ENCODE measurements around the gene INPP5F. TPM values are rescaled to one million over a fixed set of nuclear protein-coding genes. Genes with fewer than 3 reads are reported as not detected.

INPP5F gene
- total and polyA plus RNA-seq, 2 experiments from 2014 or later, result 41.4 to 86.0 TPM

GRCh38 chr10:119801176-119801575 lies 75.3 kb downstream of the INPP5F start:
- no peaks in the 10 kb centered on the region for H3K4me1 ChIP-seq (ENCODE audit: insufficient read depth)
- DNase-seq (ENCODE audit: low spot score) (no peak), ATAC-seq (no peak)
- H2AFZ ChIP-seq, result no peak overlapping the region
- H3K4me1 Mint-ChIP-seq, result no peaks in the 10 kb centered on the region; the same call in 2 of the 3 replicates
- H3K9me3 Mint-ChIP-seq, result peaks cover 1% of the 10 kb centered on the region; the same call in 1 of the 3 replicates
- H3K79me2 ChIP-seq (replicated peaks; ENCODE audit: insufficient read depth), result no peaks in the 10 kb centered on the region
- H3K9me2 ChIP-seq (ENCODE audit: insufficient read depth), result no peaks in the 10 kb centered on the region
- peaks cover 17% of the 10 kb centered on the region; the same call in 2 of the 3 replicates for H3K36me3 Mint-ChIP-seq (ENCODE audit: low read depth)
- H3K4me3 Mint-ChIP-seq, result no peak overlapping the region
- H3K4me2 ChIP-seq, result no peak overlapping the region
- peaks cover 2% of the 10 kb centered on the region for H3K27me3 Mint-ChIP-seq (ENCODE audit: insufficient read depth, low read depth, poor library complexity)
- H3K27ac ChIP-seq (ENCODE audit: low read depth), result no peak overlapping the region
- no peak overlapping the region for H3K27ac Mint-ChIP-seq
- TF ChIP-seq EZH2phosphoT487 (IDR thresholded peaks at IDR 0.05; ENCODE audit: unreplicated experiment) (no peak), NANOG (IDR thresholded peaks at IDR 0.05; ENCODE audit: borderline replicate concordance) (no peak)
- H4K20me1 ChIP-seq (replicated peaks; ENCODE audit: insufficient read depth), result no peaks in the 10 kb centered on the region
- no peaks in the 10 kb centered on the region for H3K36me3 ChIP-seq (ENCODE audit: insufficient read depth)
- H3K27me3 ChIP-seq (ENCODE audit: insufficient read depth), result no peaks in the 10 kb centered on the region
- H3K4me3 ChIP-seq, result no peak overlapping the region
- no peaks in the 10 kb centered on the region for H3F3A ChIP-seq (replicated peaks; ENCODE audit: low read depth)

GRCh38 chr10:119801998-119802538 lies 76.2 kb downstream of the INPP5F start:
- H3K79me2 ChIP-seq (replicated peaks; ENCODE audit: insufficient read depth), result no peaks in the 10 kb centered on the region
- no peaks in the 10 kb centered on the region for H3F3A ChIP-seq (replicated peaks; ENCODE audit: low read depth)
- H3K4me1 ChIP-seq (ENCODE audit: insufficient read depth), result no peaks in the 10 kb centered on the region
- Mint-ChIP-seq H3K27ac (no peak overlapping the region), H3K4me3 (no peak overlapping the region), H3K27me3 (ENCODE audit: insufficient read depth, low read depth, poor library complexity) (peaks cover 2% of the 10 kb centered on the region), H3K9me3 (no peaks in the 10 kb centered on the region), H3K4me1 (no peaks in the 10 kb centered on the region; the same call in 2 of the 3 replicates), H3K36me3 (ENCODE audit: low read depth) (0 out of 3 replicates have a peak, but pooled peaks cover 8% of the 10 kb centered on the region)
- no peaks in the 10 kb centered on the region for H3K9me2 ChIP-seq (ENCODE audit: insufficient read depth)
- H3K4me3 ChIP-seq, result no peak overlapping the region
- no peak overlapping the region for H2AFZ ChIP-seq
- TF ChIP-seq ZNF114 (CRISPR knock-in tag; IDR thresholded peaks at IDR 0.05) (no peak), ZNF462 (CRISPR knock-in tag; IDR thresholded peaks at IDR 0.05) (no peak)
- no peak overlapping the region for H3K4me2 ChIP-seq
- H3K27me3 ChIP-seq (ENCODE audit: insufficient read depth), result no peaks in the 10 kb centered on the region
- H3K36me3 ChIP-seq (ENCODE audit: insufficient read depth), result no peaks in the 10 kb centered on the region
- no peak overlapping the region for H3K27ac ChIP-seq (ENCODE audit: low read depth)
- DNase-seq (ENCODE audit: low spot score) (no peak), ATAC-seq (no peak)
- H4K20me1 ChIP-seq (replicated peaks; ENCODE audit: insufficient read depth), result no peaks in the 10 kb centered on the region
